Calu3 (cell line): ENCODE measurements around the gene BOLA1. TPM values are rescaled to one million over a fixed set of nuclear protein-coding genes. Genes with fewer than 3 reads are reported as not detected.
"Not testable (repeated sequence)": the region's sequence is repeated elsewhere in the genome, so short reads cannot be mapped to it uniquely, and the experiment has no call there.

Source experiments
- BruUV-seq: library from RNA; stranded (reverse); fragments of 400-500 nt; replicated peaks from 2 replicates; lab custom pipeline; 2021; lab: Mats Ljungman, UMichigan
- CTCF ChIA-PET: fragments of 300-600 bp; sonication (Branson Sonifier 250); formaldehyde crosslinking; loops from one replicate; lab custom pipeline; 2022; ENCODE audit warnings: antibody characterized with exemption; lab: Charles Lee
- DNase-seq: peaks from one replicate; pipeline ENCODE4 v3.0.0; 2022
- H3K27ac Mint-ChIP-seq: one replicate; pipeline ENCODE4 v1.8.0; 2022; ENCODE audit warnings: mixed read lengths; ENCODE audit not compliant: unreplicated experiment
- H3K27me3 Mint-ChIP-seq: one replicate; pipeline ENCODE4 v1.8.0; 2022; ENCODE audit warnings: mixed read lengths; ENCODE audit not compliant: unreplicated experiment
- H3K36me3 Mint-ChIP-seq: one replicate; pipeline ENCODE4 v1.8.0; 2022; ENCODE audit warnings: mild to moderate bottlenecking, moderate library complexity, mixed read lengths; ENCODE audit not compliant: insufficient read depth, unreplicated experiment
- H3K4me1 Mint-ChIP-seq: one replicate; pipeline ENCODE4 v1.8.0; 2022; ENCODE audit warnings: mild to moderate bottlenecking, low read depth, mixed read lengths; ENCODE audit not compliant: unreplicated experiment
- H3K4me3 Mint-ChIP-seq: one replicate; pipeline ENCODE4 v1.8.0; 2022; ENCODE audit warnings: mild to moderate bottlenecking, low read depth, moderate library complexity, mixed read lengths; ENCODE audit not compliant: unreplicated experiment
- H3K9me3 Mint-ChIP-seq: one replicate; pipeline ENCODE4 v1.8.0; 2022; ENCODE audit warnings: low read depth, mixed read lengths; ENCODE audit not compliant: unreplicated experiment
- CTCF ChIP-seq: fragments of 200-600 bp; IDR thresholded peaks from one replicate; pipeline ENCODE4 v1.8.0; 2022; ENCODE audit warnings: antibody characterized with exemption; ENCODE audit not compliant: unreplicated experiment
- intact Hi-C: fragments of 100-400 bp; cut with micrococcal nuclease; formaldehyde crosslinking; loops from one replicate; pipeline ENCODE4 v1.10.0; 2022; ENCODE audit not compliant: unreplicated experiment
- total RNA-seq: library from RNA; stranded (reverse); gene quantifications from 2 replicates; pipeline ENCODE4 v1.2.3, GENCODE V29; 2022

Gene BOLA1
- total RNA-seq, 1 experiment from 2014 or later: 15.5 TPM

DNA sequence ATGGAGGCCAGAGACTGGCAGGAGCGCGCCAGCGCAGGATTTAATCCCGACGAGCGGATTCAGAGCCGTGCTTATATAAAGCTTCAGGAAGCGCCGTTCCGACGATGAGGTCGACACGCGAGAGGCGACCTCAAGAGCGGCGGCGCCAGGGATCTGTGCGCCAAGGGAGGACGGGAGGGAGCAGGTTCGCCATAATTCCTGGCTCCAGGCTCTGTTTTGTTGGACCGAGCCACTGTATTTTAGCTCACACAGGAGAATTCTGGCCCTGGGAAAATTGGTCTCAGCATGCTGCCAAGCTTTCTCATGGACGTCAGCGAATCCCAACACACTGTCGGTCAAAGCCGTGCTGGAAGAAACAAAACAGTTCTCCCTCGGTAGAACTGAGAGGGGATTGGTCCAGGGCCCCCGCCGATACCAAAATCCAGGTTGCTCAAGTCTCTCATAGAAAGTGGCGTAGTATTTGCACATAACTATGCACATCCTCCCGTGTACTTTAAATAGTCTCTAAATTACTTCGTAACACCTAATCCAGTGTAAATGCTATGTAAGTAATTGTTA lies 37.8 kb upstream of the BOLA1 start:
- H3K4me3 Mint-ChIP-seq, H3K9me3 Mint-ChIP-seq, CTCF ChIA-PET, H3K4me1 Mint-ChIP-seq, H3K27me3 Mint-ChIP-seq, intact Hi-C loops, H3K36me3 Mint-ChIP-seq, H3K27ac Mint-ChIP-seq, BruUV-seq, DNase-seq: not testable (repeated sequence)

- intact Hi-C loops, H3K4me3 Mint-ChIP-seq, BruUV-seq, H3K9me3 Mint-ChIP-seq, H3K4me1 Mint-ChIP-seq, H3K27me3 Mint-ChIP-seq, DNase-seq, CTCF ChIA-PET, H3K27ac Mint-ChIP-seq, H3K36me3 Mint-ChIP-seq: not testable (repeated sequence)
Measured at GRCh38 chr1:149866887-149867286, 32.5 kb upstream of the BOLA1 start.

DNA sequence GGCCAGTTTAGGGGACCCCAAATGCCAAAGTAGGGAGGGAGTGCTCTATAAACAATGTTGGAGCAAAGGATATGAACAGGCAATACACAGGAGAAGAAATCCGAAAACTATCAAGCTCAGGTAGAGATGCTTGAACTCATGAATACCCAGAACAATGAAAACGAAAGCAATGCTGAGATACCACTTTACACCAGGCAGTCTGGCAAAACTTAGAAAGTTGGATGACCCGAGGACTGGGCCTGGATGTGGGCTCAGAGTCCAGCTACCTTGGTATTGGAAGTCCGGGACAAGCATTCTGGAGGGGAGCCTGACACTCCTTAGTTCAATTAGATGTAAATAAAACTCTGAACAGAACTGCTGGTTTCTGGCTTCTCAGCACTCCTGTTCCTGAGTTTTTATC lies 26.3 kb upstream of the BOLA1 start:
- intact Hi-C loops, H3K27me3 Mint-ChIP-seq, BruUV-seq, H3K4me3 Mint-ChIP-seq, DNase-seq, H3K36me3 Mint-ChIP-seq, CTCF ChIA-PET, H3K4me1 Mint-ChIP-seq, H3K27ac Mint-ChIP-seq, H3K9me3 Mint-ChIP-seq: not testable (repeated sequence)

GRCh38 chr1:149877211-149877946 lies 22.0 kb upstream of the BOLA1 start:
- CTCF ChIA-PET: no interaction called here
- DNase-seq: no peak
- Mint-ChIP-seq H3K9me3 (no peaks in the 10 kb centered on the region), H3K4me3 (no peak overlapping the region), H3K27ac (no peak overlapping the region), H3K27me3 (no peaks in the 10 kb centered on the region), H3K4me1 (no peaks in the 10 kb centered on the region), H3K36me3 (no peaks in the 10 kb centered on the region)
- no TSS peak for BruUV-seq
- no peak for TF ChIP-seq CTCF
- intact Hi-C loops: no loop called here

DNA sequence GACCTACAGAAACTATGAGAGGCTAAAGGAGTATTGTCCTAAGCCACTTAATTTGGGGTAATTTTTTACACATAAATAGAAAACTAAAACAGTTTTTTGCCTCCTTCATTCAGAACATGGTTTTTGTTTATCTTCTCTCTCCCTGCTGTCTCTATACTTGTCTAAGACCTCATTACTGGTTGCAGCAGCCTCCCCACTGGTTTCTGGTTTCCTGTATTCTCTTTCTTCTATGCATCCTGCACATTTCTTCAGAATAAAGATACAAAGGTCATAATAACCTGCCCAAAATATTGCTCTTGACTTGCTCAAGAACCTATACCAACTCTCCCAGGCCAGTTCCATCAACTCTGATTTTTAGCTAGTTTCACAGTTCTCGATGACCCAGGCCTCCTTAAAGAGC lies 19.8 kb upstream of the BOLA1 start:
- CTCF ChIA-PET: no interaction called here
- BruUV-seq: no TSS peak
- Mint-ChIP-seq H3K4me1 (no peaks in the 10 kb centered on the region), H3K27me3 (no peaks in the 10 kb centered on the region), H3K36me3 (no peaks in the 10 kb centered on the region), H3K9me3 (no peaks in the 10 kb centered on the region), H3K27ac (no peak overlapping the region), H3K4me3 (no peak overlapping the region)
- no peak for TF ChIP-seq CTCF
- no peak for DNase-seq
- intact Hi-C loops: no loop called here

DNA sequence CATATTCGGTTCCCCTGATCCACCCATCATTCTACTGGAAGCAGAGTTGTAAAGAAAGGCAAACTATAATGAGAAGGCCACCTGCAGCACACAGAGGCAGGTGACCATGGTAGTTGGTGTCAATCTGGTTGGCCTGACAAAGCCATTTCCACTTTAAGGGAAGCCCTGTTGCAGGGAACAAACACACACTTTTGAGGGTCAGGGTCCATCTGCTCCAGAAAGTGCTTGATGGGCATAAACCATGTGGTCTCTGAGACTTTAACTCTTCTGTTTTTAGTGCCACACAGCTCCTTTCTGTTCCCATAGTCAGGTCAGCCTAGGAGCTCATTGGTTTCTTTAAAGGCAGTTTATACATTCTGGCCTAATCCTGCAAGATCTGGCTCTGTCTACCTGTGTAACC lies 17.5 kb upstream of the BOLA1 start:
- intact Hi-C loops: no loop called here
- DNase-seq: no peak
- Mint-ChIP-seq H3K36me3 (no peaks in the 10 kb centered on the region), H3K9me3 (no peaks in the 10 kb centered on the region), H3K4me1 (no peaks in the 10 kb centered on the region), H3K4me3 (no peak overlapping the region), H3K27ac (no peak overlapping the region), H3K27me3 (no peaks in the 10 kb centered on the region)
- CTCF ChIA-PET: no interaction called here
- TF ChIP-seq CTCF: no peak
- BruUV-seq: no TSS peak
